ELF-1 (cell line): ENCODE results near the gene RHBDL2.
"Not testable (repeated sequence)": the region's sequence is repeated elsewhere in the genome, so short reads cannot be mapped to it uniquely, and the experiment has no call there.

Source experiments
- DNase-seq: peaks from one replicate; pipeline ENCODE4 v3.0.0-alpha.2; 2016; ENCODE audit warnings: low read depth, low spot score

Gene RHBDL2, protein sequence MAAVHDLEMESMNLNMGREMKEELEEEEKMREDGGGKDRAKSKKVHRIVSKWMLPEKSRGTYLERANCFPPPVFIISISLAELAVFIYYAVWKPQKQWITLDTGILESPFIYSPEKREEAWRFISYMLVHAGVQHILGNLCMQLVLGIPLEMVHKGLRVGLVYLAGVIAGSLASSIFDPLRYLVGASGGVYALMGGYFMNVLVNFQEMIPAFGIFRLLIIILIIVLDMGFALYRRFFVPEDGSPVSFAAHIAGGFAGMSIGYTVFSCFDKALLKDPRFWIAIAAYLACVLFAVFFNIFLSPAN

DNA sequence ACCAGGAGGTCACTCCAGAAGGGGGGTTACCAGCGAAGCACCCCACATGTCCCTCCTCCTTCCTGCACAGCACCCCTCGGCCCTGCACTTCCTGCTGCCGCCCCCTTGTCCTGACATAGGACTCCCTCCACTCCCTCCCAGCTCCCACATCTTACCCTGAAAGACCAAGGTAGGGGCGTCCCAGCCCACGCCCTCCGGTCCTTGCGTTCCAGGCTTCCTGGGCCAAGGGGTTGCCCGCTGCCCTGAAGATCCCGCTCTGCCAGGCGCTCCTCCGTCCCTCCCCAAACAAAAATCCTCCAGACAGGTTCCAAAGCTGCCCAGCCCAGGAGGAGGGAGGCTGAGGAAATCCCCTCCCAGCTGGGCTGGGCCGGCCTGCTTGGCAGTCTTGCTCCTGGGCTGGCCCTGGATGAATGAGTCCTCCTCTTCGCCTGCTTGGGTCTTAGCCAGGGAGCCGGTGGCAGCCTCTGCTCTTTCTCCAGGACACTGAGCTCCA is at the start of gene RHBDL2:
RHBDL2 (minus strand) TSS at position 304 of the 493 bp plus-strand sequence. CDS start 22,618 bp downstream, outside the sequence.
- no peak for DNase-seq

DNA sequence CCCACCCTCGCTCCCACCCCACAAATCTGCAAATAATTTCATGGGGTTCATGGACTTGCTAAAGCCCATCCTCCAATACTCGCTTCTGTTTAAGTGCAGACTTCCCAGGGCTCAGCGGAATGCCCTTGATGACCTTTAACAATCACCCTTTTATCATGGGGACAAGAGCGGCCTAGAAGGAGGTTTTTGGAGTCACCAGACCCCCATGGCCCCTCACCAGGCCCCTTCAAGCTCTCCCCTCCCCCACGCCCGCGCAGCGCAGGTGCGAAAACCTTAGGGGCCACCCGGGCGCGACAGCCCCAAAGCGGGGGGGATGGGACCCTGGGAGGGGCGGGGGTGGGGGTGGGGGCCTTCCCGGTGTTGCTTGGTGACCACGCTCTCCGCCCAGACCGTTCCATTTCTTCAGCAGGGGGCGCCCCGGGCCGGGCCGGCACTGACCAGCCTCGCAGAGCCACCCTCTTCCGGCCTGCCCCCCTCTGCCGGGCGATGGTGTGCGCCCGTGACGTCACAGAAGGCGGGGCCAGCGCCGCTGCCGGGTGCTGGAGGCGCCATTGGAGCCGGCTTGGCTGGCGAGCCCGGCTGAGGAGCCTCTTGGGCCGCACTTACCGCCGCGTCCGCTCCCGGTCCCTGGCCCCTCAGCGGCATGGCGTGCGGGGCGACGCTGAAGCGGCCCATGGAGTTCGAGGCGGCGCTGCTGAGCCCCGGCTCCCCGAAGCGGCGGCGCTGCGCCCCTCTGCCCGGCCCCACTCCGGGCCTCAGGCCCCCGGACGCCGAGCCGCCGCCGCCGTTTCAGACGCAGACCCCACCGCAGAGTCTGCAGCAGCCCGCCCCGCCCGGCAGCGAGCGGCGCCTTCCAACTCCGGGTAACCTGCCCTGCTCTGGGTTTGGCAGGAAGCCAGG is 49.4 kb upstream of the RHBDL2 start, which contains the start of gene AKIRIN1:
AKIRIN1 (plus strand) TSS at position 539 of the 900 bp plus-strand sequence; CDS start at position 644, 105 bp downstream.
- DNase-seq: peak; percentile 98

DNA sequence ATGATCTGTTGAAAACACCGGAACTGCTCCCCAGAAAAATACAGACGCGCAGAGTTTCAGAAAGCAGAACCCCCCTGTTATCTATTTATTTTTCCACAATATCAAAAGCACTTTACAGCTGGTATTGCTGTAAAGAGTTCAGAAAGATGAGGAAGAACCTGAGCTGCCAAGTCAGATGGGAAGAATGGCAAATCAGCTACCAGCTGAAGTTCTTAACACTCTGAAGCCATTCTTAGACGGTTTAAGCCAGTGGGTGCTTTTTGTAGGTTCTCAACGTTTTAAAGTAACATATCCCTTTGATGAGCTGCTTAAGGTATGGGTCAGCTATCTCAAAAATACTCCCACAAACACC is 48.7 kb upstream of the RHBDL2 start:
- no peak for DNase-seq

DNA sequence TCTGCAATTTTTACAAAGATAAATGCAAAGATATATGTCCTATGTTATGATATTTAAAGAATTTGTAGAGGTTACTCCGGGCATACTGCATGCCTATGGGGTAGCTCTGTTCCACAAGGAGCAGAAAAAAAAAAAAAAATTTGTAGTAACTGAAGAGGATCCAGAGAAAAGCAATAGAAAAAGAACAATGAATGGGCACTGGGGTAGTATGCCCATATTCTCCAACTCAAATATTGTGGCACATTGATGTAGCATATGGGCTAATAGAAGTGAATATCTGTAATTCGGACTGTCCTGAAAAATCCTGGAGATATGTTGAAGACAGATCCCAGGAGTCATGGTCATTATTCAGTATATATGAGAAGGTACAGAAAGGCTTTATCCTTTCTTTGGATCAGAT is 48.3 kb upstream of the RHBDL2 start:
- DNase-seq: no peak

DNA sequence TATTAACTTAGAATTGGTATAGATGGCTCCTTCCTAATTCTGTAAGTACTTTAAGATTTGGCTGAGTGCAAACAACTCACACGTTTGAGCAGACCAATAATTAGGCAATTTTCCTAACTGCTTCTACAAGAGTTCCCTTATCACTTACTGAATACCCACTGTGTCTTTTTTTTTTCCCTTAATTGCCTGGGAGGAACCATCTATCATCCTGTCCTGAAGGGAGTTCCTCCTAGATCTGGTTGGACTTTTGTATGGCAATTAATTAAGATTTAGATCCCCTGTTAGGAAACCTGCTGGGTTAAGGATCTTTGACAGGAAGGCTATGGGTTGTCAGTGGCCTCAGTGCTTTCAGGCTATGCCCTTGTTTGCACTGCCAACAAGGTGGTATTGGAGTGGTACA is 37.8 kb upstream of the RHBDL2 start:
- DNase-seq: peak; percentile 15

DNA sequence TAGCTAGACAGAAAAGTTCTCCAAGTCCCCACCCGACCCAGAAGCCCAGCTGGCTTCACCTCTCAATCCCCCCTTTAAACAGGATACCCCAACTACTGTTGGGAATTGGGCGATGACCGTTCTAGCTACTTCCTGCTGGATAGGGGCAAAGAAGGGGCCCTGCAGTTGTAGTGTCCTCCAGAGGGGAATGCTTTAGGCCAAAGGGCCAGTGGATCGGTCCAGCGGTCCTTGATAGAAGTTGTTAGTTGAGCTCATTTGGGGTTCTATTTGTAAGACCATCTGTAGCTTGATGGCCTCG is 36.6 kb upstream of the RHBDL2 start:
- not testable (repeated sequence) for DNase-seq

DNA sequence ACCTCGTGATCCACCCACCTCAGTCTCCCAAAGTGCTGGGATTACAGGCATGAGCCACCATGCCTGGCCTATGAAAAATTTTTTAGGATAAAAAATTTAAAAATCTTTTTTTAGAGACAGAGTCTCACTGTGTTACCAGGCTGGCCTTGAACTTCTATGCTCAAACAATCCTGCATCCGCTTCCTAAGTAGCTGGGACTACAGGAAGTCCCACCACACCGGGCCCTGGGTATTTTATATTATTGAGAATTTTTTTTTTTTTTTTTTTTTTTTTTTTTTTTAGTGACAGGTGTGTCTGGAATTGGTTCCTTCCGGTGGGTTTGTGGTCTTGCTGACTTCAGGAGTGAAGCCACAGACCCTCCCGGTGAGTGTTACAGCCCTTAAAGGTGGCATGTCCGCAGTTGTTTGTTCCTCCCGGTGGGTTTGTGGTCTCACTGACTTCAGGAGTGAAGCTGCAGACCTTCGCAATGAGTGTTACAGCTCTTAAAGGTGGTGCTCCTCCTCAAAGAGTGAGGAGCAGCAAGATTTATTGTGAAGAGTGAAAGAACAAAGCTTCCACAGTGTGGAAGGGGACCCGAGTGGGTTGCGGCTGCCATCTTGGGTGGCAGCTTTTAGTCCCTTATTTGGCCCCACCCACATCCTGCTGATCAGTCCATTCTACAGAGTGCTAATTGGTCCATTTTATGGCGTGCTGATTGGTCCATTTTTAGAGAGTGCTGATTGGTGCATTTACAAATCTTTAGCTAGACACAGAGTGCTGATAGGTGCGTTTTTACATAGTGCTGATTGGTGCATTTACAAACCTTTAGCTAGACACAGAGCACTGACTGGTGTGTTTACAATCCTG is 36.0 kb upstream of the RHBDL2 start:
- not testable (repeated sequence) for DNase-seq

DNA sequence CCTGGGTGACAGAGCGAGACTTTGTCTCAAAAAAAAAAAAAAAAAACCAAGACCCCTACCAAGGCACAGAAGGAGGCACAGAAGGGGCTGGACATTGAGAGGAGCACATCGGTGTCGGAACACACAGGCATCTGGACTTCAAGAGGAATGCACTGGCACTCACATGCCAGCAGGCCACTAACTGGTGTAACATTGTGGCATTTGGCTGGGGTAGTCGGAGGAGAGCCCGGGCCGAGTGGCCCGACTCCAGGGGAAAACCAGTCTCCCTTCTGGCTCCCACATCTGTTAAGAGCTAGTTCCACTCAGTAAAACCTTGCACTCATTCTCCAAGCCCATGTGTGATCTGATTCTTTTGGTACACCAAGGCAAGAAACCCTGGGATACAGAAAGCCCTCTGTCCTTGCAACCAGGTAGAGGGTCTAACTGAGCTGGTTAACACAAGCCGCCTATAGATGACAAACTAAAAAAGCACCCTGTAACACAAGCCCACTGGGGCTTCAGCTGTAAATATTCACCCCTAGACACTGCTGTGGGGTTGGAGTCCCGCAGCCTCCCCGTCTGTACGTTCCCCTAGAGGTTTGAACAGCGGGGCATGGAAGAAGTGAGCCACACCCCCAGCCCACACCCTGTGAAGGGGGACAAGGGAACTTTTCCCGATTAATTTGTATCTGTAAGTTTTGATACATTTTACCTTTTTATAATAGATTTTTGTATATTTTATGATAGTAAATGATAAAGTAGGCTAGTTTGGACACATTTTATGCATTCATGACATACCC is 32.2 kb upstream of the RHBDL2 start:
- peak; percentile 4 for DNase-seq

DNA sequence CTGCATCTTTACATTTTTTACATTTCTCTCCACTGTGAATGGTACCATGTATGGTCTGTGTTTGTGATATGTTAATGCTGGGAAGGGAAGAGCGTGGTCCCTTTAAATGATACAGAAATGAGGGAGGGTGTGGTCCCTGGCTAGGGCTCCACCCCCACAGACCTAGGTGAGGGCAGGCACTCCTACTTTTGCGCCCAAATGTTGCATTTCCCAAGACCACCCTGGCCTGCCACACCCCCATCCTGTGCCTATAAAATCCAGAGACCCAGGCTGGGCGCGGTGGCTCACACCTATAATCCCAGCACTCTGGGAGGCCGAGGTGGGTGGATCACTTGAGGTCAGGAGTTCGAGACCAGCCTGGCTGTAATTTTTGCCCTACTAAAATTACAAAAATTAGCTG is 31.5 kb upstream of the RHBDL2 start:
- DNase-seq: not testable (repeated sequence)

DNA sequence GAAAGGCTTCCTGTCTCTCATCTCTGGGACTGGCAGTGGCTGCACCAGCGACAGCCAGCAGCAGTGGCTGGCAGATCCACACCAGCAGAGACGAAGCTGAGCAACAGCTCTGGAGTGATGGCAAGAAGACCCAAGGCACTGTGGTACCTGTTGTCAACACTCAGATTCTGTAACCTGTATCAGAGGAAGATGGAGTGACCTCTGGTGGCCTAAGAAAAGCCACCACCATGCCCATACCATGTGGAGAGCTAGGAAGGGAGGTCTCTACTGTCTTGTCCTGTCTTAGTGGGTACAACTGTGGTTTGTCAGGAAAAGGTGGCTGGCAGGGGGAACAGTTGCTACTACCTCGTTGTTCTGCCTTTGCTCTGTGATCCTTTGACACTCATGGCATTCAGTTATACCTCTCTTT is 22.5 kb upstream of the RHBDL2 start:
- no peak for DNase-seq

DNA sequence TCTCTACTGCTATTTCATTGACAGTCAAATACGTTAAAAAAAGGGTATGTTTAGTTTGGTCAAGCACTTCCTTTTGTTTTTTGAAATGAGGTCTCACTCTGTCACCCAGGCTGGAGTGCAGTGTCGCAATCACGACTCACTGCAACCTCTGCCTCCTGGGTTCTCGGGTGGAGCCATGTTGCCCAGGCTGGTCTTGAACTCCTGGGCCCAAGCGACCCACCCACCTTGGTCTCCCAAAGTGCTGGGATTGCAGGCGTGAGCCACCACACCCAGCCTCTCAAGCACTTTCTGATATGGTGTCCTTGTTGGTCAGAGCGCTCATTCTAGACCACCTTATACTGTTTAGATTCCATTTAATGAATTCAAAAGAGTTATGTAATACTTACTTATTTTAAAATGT is 20.9 kb upstream of the RHBDL2 start:
- no peak for DNase-seq

DNA sequence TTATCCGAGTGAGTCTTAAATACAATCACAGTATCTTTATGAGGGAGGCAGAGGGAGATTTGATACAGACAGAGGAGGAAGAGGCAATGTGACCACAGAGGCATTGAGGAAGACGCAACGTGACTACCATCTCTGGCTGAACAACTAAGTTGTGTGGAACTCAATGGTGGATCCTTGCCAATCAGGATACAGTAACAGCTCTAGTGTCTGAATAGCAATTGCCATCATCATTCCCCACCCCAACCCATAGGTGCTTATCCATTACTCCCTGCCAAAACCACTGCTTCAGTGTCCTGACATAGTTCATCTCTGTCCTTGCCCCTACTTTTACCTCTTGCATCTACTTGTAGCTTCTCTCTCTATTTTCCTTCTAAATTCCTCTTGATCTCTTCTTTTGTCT is 20.5 kb upstream of the RHBDL2 start:
- DNase-seq: no peak

DNA sequence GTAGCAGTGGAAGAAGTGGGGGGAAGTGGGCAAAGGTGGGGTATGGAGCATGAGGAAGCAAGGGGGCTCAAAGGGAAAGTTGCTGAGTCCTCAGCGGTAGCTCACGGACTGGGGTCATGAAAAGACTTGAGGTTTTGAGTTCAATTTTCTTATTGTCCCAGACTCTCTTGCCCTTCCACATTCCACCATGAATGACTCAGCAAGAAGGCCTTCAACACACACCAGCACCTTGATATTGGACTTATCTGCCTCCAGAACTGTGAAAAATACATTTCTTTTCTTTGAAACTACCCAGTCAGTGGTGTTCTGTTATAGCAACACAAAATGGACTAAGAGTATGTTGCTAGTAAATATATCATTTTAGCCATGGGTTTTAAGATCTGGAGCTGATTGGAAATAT is 17.3 kb upstream of the RHBDL2 start:
- peak; percentile 38 for DNase-seq

DNA sequence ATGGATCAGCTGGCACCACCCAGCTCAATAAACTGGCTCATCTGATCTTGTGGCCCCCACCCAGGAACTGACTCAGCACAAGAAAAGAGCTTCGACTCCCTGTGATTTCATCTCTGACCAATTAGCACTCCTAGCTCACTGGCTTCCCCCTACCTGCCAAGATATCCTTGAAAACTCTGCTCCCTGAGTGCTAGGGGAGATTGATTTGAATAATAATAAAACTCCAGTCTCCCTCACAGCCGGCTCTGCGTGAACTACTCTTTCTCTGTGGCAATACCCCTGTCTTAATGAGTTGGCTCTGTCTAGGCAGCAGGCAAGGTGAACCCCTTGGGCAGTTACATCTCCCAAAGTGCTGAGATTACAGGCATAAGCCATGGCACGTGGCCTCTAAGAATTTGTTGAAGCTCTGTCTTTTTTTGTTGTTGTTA is 11.8 kb upstream of the RHBDL2 start:
- peak; percentile 63 for DNase-seq

DNA sequence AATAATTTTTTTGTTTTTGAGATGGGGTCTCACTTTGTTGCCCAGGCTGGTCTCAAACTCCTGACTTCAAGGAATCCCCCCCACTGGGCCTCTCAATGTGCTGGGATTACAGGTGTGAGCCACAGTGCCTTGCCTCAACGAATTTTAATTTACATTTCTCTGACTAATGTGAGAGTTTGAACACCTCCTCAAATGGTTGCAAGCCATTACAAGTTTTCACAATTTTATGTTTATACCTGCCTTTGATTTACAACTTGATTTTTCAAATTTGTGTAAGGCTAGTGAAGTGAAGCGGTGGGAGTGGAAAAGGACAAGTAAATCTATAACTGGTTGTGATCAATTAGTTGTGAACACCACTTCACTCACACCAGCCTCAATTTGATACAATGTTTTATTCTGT is 8.9 kb upstream of the RHBDL2 start:
- no peak for DNase-seq

DNA sequence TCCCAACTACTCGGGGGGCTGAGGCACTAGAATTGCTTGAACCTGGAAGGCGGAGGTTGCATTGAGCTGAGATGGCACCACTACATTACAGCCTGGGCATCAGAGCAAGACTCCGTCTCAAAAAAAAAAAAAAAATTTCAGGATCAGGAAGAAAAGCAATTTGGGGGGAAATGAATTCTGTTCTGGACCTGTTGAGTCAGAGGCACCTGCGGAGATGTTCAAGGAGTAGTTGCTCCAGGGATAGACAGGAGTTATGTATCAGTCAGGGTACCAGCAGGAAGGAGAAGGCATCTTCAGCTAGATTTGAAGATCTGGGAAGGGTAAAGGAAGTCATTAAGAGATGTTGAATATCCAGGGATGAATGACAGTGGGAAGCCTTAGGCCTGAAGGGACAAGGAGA is 2.9 kb upstream of the RHBDL2 start:
- no peak for DNase-seq

DNA sequence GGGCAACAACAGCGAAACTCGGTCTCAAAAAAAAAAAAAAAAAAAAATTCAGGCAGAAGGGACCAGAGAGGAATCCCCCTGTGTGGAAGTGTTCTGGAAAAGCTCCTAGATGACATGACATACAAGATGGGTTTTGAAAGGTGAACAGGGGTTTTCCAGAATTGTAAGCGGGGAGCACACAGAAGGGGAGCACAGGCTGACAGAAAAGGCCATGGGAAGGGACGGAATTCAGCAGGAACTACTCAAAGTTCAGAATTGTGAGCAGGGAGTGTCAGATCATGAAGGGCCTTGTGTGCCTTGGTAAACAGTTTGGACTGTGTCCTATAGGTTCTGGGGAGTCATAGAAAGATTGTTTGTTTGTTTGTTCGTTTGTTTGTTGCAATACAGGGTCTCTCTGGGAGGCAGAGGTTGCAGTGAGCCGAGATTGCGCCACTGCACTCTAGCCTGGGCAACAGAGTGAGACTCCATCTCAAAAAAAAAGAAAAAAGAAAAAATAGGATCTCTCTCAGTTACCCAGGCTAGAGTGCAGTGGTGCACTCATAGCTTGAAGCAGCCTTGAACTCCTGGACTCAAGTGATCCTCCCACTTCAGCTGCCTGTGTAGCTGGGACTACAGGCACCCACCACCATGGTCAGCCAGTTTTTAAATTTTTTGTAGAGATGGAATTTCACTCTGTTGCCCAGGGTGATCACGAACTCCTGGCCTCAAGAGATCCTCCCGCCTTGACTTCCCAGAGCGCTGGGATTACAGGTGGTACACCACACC is 1.2 kb upstream of the RHBDL2 start:
- no peak for DNase-seq

DNA sequence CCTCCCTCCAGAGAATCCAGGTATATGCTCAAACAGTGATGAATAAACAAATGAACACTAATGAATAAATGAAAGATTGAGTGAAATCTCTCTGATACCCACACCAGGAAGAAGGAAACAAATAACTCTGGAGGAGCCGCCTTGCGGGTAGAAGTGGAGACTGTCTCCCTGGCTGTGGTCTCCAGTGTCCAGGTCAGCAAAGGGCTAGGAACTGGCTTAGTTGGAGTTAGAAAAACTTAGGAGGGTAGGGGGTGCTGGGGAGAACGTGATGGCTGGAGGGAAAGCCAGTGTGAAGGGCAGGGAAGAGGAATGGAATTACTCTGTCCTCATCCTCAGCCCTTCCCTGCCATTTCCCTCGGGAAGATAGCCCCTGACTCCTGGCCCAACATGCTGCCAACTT is 537 bp downstream of the RHBDL2 start:
- no peak for DNase-seq

DNA sequence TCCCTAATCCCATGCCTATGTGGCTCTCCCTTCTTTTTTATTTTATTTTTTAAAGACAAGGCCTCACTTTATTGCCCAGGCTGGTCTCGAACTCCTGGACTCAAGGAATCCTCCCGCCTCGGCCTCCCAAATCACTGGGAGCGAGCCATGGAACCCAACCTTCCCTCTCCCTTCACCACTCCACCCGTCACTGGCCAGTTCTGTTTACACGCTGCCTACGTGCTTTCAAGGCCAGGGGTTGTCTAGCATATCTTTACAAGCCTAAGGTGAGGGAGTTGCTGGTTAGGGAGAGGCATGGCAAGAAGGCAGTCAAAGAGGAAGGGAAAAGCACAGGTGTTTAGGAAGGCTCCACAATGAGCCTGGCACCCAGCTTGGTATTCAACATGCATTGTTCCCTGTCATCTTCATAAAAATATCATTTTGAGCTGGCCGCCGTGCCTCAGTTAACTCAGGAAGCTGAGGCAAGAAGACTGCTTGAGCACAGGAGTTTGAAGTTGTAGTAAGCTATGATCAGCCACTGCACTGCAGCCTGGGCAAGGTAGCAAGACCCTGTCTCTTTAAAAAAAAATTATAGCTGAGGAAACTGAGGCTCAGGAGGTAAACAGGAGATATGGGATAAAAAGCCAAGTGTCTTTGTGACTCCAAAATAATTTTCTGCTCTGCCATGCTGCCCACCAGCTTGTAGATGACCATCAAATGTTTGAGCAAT is 1.1 kb downstream of the RHBDL2 start:
- DNase-seq: no peak
